Adrenal gland (tissue), 5 donors: ENCODE data around the gene ITGB5.

ENCODE experiments used
- POLR2A ChIP-seq, 2 donors: fragments of 450-650 bp; IDR thresholded peaks; one replicate each; pipeline ENCODE4 v1.6.1; 2017; ENCODE audit warnings: antibody characterized with exemption in 2 of 2, mild to moderate bottlenecking in 2 of 2, moderate library complexity in 1 of 2
- TF ChIP-seq, protein P1 (sequence below), 6 experiments: fragments of 450-650 bp in 4 of 6; fragments of 200-600 bp in 2 of 6; sonication (generic) in 1 of 6; IDR thresholded peaks; 1 replicate in 5 of 6; 2 replicates in 1 of 6; pipeline versions ENCODE4 v1.5.1 to v1.8.0; 2016 to 2021; ENCODE audit warnings: antibody characterized with exemption in 6 of 6, mild to moderate bottlenecking in 2 of 6, moderate library complexity in 1 of 6
- donor health status: DM: no; HTN: no; CAD: no.

DNA sequence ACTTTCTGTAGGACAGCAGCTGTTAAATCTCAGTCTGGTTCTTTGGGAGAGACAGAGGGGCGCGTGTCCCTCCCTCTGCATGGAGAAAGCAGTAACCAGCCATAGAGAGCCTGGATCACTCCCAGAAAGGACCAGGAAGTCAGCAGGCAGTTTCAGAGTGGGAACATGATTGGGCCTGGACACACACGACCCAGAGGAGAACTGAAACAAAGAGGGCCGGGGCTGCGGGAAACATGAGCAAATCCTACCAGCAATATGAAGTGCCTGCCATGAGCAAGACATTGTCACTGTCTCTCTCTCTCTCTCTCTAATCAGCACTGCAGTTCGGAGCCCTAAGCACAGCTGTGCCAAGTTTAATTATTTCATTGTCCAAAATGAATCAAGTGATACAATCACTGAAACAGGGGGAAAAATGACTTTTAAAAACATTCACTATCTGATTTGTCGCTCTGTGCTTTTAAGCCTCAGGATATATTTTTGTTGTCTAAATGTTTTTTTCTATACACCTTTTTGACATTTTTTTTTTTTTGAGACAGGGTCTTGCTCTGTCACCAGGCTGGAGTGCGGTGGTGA lies 29.8 kb upstream of the ITGB5 start:
- TF ChIP-seq, protein P1, sequence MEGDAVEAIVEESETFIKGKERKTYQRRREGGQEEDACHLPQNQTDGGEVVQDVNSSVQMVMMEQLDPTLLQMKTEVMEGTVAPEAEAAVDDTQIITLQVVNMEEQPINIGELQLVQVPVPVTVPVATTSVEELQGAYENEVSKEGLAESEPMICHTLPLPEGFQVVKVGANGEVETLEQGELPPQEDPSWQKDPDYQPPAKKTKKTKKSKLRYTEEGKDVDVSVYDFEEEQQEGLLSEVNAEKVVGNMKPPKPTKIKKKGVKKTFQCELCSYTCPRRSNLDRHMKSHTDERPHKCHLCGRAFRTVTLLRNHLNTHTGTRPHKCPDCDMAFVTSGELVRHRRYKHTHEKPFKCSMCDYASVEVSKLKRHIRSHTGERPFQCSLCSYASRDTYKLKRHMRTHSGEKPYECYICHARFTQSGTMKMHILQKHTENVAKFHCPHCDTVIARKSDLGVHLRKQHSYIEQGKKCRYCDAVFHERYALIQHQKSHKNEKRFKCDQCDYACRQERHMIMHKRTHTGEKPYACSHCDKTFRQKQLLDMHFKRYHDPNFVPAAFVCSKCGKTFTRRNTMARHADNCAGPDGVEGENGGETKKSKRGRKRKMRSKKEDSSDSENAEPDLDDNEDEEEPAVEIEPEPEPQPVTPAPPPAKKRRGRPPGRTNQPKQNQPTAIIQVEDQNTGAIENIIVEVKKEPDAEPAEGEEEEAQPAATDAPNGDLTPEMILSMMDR (IDR thresholded peaks at IDR 0.05) = no peak
- no peak for TF ChIP-seq POLR2A (IDR thresholded peaks at IDR 0.05)
